ENCODE results near the gene MCUB.

MCUB gene

DNA sequence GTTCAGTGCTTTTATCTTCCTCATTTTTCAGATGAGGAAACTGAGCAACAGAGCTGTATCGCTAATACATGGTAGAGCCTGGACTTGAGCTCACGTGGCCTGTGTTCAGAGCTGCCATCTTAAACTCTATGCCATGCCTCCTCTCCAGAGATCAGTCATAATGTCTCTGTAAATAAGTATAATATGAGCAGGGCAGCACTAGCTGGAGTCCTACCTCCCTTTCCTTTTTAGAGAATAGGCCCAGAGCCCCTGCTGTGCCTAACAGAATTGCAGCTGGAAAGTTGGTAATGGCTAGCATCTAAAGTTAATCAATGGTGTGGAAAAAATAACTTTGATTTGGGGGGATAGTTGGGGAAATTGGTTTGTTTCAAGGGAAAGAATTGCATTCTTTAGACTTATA lies 122.8 kb downstream of the MCUB start:
- no peak for DNase-seq (ENCODE audit: low read depth in 2 of 2)

- DNase-seq (ENCODE audit: low read depth in 2 of 2): no peak
These were observed 123.7 kb downstream of the MCUB start for GRCh38 chr4:109683621-109684253.

DNA sequence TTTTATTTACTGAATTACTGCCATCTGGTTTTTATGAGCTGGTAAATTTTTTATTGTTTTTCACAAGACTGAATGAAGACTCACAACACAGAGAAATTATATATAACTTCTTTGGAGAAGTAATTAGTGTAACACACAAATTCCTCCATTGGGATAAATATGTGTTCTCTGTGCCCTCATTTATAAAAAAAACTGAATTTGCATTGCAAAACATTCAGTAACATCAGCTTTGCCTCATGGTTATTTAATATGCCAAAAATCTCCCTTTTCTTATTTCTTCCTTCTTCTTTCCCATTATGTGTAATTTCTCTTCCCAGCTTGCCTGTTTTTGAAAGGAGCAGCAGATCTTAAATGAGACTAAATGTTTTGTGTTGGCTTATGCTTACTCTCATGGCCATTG lies 124.7 kb downstream of the MCUB start:
- DNase-seq (ENCODE audit: low read depth in 2 of 2): no peak

DNA sequence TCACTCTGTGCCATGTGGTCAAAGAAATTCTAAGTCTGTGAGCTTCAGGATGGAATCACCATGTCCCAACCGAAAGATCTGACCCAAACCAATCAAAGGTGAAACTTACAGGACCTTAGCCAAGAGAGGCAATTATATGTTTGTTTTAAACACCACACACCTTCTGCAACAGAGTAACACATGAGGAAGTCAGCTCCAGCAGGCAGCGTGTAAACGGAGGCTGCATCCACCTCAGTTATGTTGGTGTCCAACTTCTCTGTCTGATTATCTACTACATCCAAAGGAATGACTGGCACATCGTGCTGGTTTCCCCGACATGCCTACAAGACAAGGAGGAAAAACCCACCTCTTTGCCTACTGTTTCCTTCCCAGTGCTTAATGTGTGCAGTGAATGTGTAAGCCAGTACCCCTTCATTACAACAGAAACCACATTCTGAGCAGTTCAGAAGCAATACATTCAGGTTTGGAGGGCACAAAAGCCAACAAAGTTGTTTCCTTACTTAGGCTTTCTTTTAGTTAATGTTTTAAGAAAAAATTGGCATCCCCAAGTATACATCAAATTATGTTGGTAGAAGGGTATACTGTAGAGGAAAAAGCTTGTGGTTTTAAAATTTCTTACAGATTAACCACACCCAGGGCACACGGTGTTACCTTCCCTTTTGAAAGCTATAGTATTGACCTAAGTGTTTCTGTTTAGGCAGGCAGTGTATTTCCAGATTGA lies 130.8 kb downstream of the MCUB start:
- DNase-seq (ENCODE audit: low read depth in 2 of 2): no peak

GRCh38 chr4:109691411-109691920 lies 131.4 kb downstream of the MCUB start:
- no peak for DNase-seq (ENCODE audit: low read depth in 2 of 2)

GRCh38 chr4:109698656-109699055 lies 138.6 kb downstream of the MCUB start:
- DNase-seq (ENCODE audit: low read depth in 2 of 2): no peak

DNA sequence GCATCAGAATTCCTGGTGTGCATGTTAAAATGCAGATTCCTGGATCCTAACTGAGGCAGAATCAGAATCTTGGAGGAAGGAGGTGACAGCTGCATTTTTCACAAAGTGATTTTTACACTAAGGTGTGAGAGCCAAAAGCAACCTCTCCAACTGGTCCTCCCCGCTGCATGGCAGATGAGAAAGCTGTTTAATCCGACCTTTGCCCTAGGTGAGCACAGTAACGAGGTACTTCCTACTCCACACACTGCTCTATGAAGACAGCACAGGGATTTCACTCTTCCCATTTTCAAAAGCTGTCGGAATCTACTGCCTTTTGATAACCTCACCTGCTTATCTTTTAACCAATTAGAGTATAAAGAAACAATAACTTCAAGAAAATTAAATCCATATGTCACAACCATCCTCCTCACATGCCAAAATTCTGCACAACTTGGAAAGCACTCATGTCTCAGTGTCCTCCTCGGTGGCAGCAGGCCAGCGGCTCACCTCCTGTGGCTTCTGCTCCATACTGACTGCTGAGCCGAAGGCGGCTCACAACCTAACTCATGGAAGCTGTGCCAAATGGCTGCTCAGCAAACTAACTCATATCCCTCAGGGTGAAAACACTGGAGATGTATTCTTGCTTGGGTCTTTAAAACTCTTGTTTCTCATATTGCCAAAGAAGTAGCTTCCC lies 139.6 kb downstream of the MCUB start:
- no peak for DNase-seq (ENCODE audit: low read depth in 2 of 2)

DNA sequence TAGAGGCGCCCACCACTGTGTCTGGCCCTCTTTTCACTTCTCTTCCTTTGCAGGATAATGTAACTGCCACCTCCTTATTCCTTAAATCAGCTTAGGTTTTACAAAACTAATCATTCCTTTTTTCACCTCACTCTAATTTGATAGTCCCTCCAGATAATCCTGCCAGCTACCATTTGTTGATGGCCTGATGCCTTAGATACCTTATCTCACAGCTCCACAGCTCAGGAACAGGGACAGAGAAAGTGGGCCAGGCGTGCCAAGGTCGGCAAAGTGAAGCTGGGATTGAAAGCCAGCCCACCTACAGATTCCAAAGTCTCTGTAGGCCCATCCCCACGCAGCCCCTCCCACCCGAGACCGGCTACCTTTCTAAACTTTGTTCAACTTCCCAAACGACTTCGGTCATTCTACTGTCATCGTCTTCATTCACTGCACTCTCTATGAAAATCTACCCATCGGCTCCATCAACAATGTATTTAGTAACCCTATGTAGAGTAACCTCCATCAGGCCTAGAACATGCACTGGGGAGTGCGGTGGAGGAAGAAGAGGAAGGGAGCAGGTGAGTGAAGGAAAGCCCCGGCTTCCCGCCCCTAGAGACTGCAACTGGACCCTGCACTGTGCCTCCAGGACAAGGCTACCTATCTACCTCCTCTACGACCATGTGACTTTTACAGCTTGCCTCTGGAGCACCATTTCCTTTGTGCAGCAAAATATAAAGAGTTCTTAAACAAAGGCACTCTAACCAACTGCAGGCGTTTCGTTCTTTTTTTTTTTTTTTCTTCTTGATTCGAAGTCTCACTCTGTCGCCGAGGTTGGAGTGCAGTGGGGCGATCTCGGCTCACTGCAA lies 141.7 kb downstream of the MCUB start:
- no peak for DNase-seq (ENCODE audit: low read depth in 2 of 2)

GRCh38 chr4:109702950-109703663 lies 143.1 kb downstream of the MCUB start, which contains the start of gene CASP6:
Gene CASP6, minus strand, starts transcription at chr4:109703445. Its CDS starts 50 bp downstream, at chr4:109703395.
- DNase-seq (ENCODE audit: low read depth in 2 of 2): peak in 1 of 2 experiments; percentile 24

- no peak for DNase-seq (ENCODE audit: low read depth in 2 of 2)
These were observed 143.8 kb downstream of the MCUB start for GRCh38 chr4:109703664-109704361.

- no peak for DNase-seq (ENCODE audit: low read depth in 2 of 2)
These were observed 148.4 kb downstream of the MCUB start for GRCh38 chr4:109708435-109708834.

GRCh38 chr4:109708990-109709389 lies 148.9 kb downstream of the MCUB start:
- DNase-seq (ENCODE audit: low read depth in 2 of 2): no peak

DNA sequence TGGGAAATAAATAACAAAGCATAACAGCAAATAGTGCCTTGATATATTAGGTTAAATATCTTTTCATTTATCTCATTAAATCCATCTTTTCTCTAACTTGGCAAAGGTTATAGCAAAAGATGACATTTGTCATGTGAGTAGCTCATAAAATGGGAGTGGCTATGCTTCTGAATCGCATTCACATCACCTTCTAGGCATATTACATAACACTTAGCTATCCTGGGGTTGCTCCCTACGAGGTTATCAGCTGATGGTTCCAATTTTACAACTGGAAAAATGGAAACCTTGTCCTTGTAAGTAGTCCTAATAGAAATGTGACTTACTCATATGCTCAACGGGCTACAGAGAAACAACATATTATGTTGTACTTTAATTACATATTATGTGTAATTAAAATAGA lies 153.5 kb downstream of the MCUB start:
- DNase-seq (ENCODE audit: low read depth in 2 of 2): no peak

GRCh38 chr4:109718759-109719158 lies 158.7 kb downstream of the MCUB start:
- DNase-seq (ENCODE audit: low read depth in 2 of 2): no peak

DNA sequence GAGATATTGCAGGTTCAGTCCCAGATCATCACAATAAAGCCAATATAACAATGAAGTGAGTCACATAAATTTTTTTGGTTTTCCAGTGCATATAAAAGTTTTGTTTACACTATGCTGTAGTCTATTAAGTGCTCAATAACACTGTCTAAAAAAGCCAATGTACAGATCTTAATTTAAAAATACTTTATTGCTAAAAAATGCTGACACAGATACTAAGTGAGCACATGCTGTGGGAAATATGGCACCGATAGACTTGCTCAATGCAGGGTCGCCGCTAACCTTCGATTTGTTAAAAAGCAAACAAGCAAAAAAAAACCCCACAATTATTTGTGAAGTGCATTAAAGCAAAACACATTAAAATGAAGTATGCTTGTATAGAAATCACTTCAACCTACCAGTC lies 159.6 kb downstream of the MCUB start:
- DNase-seq (ENCODE audit: low read depth in 2 of 2): no peak

DNA sequence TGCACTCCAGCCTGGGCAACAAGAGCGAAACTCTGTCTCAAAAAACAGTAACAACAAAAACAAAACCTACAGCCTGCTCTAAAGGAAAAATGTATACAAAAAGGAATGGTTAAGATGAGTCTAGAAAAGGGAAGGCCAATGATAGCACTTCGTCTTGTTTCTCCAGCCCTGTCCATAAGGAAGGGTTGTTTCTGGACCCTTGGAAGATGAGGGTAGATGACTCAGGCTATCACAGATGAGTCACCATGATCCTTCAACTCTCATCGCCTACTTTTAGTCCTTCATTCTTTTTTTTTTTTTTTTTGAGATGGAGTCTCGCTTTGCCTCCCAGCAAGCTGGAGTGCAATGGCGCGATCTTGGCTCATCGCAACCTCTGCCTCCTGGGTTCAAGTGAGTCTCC lies 161.0 kb downstream of the MCUB start:
- DNase-seq (ENCODE audit: low read depth in 2 of 2): no peak

DNA sequence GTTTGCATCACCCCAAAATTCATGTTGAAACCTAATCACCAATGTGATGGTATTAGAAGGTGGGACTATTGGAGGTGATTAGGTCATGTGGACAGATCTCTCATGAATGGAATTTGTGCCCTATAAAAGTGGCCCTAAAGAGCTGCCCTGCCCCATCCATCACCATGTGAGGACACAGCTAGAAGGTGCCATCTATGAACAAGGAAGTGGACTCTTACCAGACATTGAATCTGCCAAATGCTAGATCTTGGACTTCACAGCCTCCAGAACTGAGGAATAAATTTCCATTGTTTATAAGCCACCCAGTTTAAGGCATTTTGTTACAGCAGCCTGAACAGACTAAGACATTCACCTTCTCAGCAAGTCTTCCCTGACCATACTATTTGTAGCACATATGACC lies 162.3 kb downstream of the MCUB start:
- no peak for DNase-seq (ENCODE audit: low read depth in 2 of 2)

DNA sequence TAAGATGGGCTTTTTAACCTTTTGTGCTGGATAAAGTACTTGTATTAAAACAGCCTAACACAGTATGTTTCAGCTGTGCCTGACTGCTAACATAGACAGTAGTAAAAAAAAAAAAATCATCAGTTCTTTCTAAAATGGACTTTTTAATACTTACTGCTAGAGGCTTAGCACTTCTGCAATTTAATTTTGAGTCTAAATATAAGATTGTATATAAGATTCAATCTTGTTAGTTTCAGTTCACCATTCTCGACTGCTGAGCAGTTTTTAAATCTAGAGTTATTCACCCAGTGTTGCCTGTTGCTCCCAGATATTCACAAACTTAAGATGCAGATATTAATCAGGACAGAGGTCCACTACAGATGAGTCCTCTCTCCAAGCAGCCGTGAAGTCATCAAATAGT lies 163.1 kb downstream of the MCUB start:
- no peak for DNase-seq (ENCODE audit: low read depth in 2 of 2)

GRCh38 chr4:109728385-109728784 lies 168.3 kb downstream of the MCUB start:
- no peak for DNase-seq (ENCODE audit: low read depth in 2 of 2)

- no peak for DNase-seq (ENCODE audit: low read depth in 2 of 2)
These were observed 169.2 kb downstream of the MCUB start for GRCh38 chr4:109729117-109729717.

Measured in fibroblast of skin of left biceps (primary cell).